Measurements from ENCODE around the gene APLN.

GRCh38 chrX:129696463-129697155 is 41.9 kb upstream of the APLN start:
- no peak for TF ChIP-seq CTCF (IDR thresholded peaks at IDR 0.05; ENCODE audit: low read depth, low read length, poor library complexity, severe bottlenecking)
- no peak for TF ChIP-seq EZH2phosphoT487 (IDR thresholded peaks at IDR 0.05; ENCODE audit: borderline replicate concordance, low read length)
